ENCODE results near the gene TRMT11.

- no peak for TF ChIP-seq CTCF (IDR thresholded peaks at IDR 0.05)
- TF ChIP-seq POLR2A (IDR thresholded peaks at IDR 0.05): no peak
- no peak for TF ChIP-seq POLR2AphosphoS5 (IDR thresholded peaks at IDR 0.05)
- no peak for TF ChIP-seq EP300 (IDR thresholded peaks at IDR 0.05)
Observed at GRCh38 chr6:126054258-126054702, 67.9 kb downstream of the TRMT11 start.
